Measurements from ENCODE around the gene CNTNAP2.

The CNTNAP2 gene

DNA sequence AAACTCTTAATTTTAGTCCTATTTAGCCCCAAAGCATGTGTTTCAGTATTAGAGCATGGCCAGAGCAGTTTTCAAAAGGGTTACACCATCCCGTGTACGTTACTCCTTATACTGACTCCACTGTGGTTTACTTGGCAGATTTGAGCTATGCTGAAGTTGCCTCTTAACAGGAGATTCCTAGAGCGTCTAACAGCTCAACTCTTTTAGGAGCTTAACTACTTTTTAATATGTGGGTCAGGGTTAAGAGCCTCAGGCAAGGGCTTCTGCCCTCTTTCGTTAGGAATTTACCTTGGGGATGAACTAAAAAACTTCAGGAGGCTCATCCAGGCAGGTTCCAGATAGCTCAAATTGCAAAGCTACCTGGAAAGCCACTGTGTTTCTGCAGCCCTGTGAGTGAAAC is 1799.2 kb downstream of the CNTNAP2 start:
- Histone ChIP-seq H3K9me3 (ENCODE audit: control insufficient read depth, insufficient read depth, low read depth, low read length) (no peaks in the 10 kb centered on the region), H3K4me1 (ENCODE audit: control insufficient read depth, insufficient read depth, low read length) (no peaks in the 10 kb centered on the region), H3K4me3 (ENCODE audit: low read depth, low read length) (no peak overlapping the region), H3K36me3 (ENCODE audit: control insufficient read depth in 2 of 2, insufficient read depth in 1 of 2, low read length in 2 of 2) (no peaks in the 10 kb centered on the region), H3K27ac (ENCODE audit: extremely low read depth, low read depth, low read length) (no peak overlapping the region)
- TF ChIP-seq ZBTB1 (tag by site-specific recombination; IDR thresholded peaks at IDR 0.05) (no peak), ZNF223 (tag by site-specific recombination; IDR thresholded peaks at IDR 0.05) (no peak), ZNF560 (tag by site-specific recombination; IDR thresholded peaks at IDR 0.05; ENCODE audit: borderline replicate concordance) (no peak), ZNF426 (tag by site-specific recombination; IDR thresholded peaks at IDR 0.05) (no peak), ZBTB21 (tag by site-specific recombination; IDR thresholded peaks at IDR 0.05) (no peak), ZNF248 (tag by site-specific recombination; IDR thresholded peaks at IDR 0.05) (no peak)
- TF ChIP-seq, protein P1, sequence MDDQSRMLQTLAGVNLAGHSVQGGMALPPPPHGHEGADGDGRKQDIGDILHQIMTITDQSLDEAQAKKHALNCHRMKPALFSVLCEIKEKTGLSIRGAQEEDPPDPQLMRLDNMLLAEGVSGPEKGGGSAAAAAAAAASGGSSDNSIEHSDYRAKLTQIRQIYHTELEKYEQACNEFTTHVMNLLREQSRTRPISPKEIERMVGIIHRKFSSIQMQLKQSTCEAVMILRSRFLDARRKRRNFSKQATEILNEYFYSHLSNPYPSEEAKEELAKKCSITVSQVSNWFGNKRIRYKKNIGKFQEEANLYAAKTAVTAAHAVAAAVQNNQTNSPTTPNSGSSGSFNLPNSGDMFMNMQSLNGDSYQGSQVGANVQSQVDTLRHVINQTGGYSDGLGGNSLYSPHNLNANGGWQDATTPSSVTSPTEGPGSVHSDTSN (CRISPR knock-in tag; IDR thresholded peaks at IDR 0.05): no peak
- CTCF ChIA-PET: no interaction called here
- POLR2A ChIA-PET: no interaction called here

DNA sequence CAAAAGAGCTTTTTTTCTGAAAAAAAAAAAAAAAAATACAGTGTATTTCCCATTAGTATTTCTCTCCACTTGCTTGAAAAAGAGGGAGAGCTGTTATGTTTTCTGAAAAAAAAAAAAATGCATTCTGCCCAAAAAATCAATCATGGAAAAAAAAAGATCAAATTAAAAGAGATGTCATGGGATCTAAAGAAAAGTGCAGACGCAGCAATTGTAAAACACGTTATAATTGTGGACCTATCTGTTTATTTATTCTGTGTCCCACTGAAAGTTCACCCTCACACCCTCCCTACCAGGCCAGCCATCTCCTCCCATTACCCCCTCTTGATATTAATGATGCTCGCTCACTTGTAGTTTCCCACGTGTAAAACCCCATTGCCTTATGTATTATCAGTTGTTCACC is 1800.0 kb downstream of the CNTNAP2 start:
- no peak overlapping the region for H3K4me3 ChIP-seq (ENCODE audit: low read depth, low read length)
- H3K36me3 ChIP-seq (ENCODE audit: control insufficient read depth in 2 of 2, insufficient read depth in 1 of 2, low read length in 2 of 2): no peaks in the 10 kb centered on the region
- H3K27ac ChIP-seq (ENCODE audit: extremely low read depth, low read depth, low read length): no peak overlapping the region
- H3K4me1 ChIP-seq (ENCODE audit: control insufficient read depth, insufficient read depth, low read length): no peaks in the 10 kb centered on the region
- POLR2A ChIA-PET: no interaction called here
- CTCF ChIA-PET: no interaction called here
- no peaks in the 10 kb centered on the region for H3K9me3 ChIP-seq (ENCODE audit: control insufficient read depth, insufficient read depth, low read depth, low read length)
- no peak for TF ChIP-seq TRIM28 (IDR thresholded peaks at IDR 0.05; ENCODE audit: borderline replicate concordance, low read length)
- TF ChIP-seq ZNF146 (tag by site-specific recombination; IDR thresholded peaks at IDR 0.05): no peak
- TF ChIP-seq, protein P2, sequence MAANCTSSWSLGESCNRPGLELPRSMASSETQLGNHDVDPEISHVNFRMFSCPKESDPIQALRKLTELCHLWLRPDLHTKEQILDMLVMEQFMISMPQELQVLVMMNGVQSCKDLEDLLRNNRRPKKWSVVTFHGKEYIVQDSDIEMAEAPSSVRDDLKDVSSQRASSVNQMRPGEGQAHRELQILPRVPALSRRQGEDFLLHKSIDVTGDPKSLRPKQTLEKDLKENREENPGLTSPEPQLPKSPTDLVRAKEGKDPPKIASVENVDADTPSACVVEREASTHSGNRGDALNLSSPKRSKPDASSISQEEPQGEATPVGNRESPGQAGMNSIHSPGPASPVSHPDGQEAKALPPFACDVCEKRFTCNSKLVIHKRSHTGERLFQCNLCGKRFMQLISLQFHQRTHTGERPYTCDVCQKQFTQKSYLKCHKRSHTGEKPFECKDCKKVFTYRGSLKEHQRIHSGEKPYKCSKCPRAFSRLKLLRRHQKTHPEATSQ (tag by site-specific recombination; IDR thresholded peaks at IDR 0.05): no peak
- TF ChIP-seq SP3 (tag by site-specific recombination; IDR thresholded peaks at IDR 0.05): no peak
- TF ChIP-seq OVOL3 (tag by site-specific recombination; IDR thresholded peaks at IDR 0.05): no peak
- TF ChIP-seq ZNF776 (tag by site-specific recombination; IDR thresholded peaks at IDR 0.05; ENCODE audit: borderline replicate concordance): no peak
- TF ChIP-seq ZBTB20 (tag by site-specific recombination; IDR thresholded peaks at IDR 0.05): no peak
- TF ChIP-seq ZNF2 (tag by site-specific recombination; IDR thresholded peaks at IDR 0.05): no peak
- no peak for TF ChIP-seq ZNF585B (tag by site-specific recombination; IDR thresholded peaks at IDR 0.05)
- no peak for TF ChIP-seq ZNF544 (tag by site-specific recombination; IDR thresholded peaks at IDR 0.05)
- TF ChIP-seq ZNF366 (tag by site-specific recombination; conservative IDR thresholded peaks at IDR 0.05): no peak
- no peak for TF ChIP-seq ZBTB48 (tag by site-specific recombination; IDR thresholded peaks at IDR 0.05)
- TF ChIP-seq, protein P3, sequence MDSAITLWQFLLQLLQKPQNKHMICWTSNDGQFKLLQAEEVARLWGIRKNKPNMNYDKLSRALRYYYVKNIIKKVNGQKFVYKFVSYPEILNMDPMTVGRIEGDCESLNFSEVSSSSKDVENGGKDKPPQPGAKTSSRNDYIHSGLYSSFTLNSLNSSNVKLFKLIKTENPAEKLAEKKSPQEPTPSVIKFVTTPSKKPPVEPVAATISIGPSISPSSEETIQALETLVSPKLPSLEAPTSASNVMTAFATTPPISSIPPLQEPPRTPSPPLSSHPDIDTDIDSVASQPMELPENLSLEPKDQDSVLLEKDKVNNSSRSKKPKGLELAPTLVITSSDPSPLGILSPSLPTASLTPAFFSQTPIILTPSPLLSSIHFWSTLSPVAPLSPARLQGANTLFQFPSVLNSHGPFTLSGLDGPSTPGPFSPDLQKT (IDR thresholded peaks at IDR 0.05; ENCODE audit: borderline replicate concordance, low read depth, low read length): no peak
- TF ChIP-seq ZNF239 (tag by site-specific recombination; IDR thresholded peaks at IDR 0.05): no peak
- TF ChIP-seq ZNF266 (tag by site-specific recombination; IDR thresholded peaks at IDR 0.05; ENCODE audit: low read depth): no peak
- no peak for TF ChIP-seq MEIS1 (CRISPR knock-in tag; IDR thresholded peaks at IDR 0.05; ENCODE audit: borderline replicate concordance)
- no peak for TF ChIP-seq YY1 (tag by site-specific recombination; IDR thresholded peaks at IDR 0.05)
- no peak for TF ChIP-seq ZNF394 (tag by site-specific recombination; IDR thresholded peaks at IDR 0.05; ENCODE audit: borderline replicate concordance)
- no peak for TF ChIP-seq ZNF274 (IDR thresholded peaks at IDR 0.05; ENCODE audit: low read length)
- no peak for TF ChIP-seq ZNF274 (tag by site-specific recombination; IDR thresholded peaks at IDR 0.05; ENCODE audit: borderline replicate concordance)
